ENCODE data around the gene MAPRE2. TPM values are rescaled to one million over a fixed set of nuclear protein-coding genes. Genes with fewer than 3 reads are reported as not detected.

MAPRE2 gene
- total RNA-seq, 1 experiment from 2014 or later, result 2.8 TPM

DNA sequence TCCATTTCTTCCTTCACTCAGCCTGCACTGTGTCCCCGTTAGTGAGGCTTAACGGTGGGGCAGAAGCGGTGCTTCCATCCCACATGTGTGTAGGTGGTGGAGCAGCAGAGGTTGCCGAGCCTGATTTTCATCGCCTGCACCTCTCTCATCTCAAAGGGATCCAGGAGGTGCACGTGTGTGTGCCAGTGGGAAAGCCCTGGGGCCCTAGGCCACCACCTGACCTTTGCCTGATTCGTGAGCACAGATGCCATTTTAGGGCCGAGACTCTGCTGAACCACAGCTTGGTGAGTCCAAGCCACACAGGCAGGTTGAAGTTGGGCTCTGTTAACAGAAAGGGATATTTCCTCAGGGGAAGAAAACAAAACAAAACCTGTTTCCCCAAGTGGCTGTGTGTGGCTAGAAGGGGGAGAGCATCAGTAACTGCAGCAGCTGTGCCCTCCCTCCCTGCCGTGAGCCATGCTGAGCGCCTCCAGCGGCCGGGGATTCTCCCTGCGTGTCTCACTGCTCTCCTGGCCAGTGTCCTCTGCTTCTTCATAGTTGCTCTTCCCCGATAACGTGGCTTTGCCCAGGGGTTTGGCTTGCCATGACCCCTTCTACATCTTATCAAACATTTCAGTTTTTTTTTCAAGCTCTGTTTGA lies 81.5 kb downstream of the MAPRE2 start:
- Histone ChIP-seq H3F3A (ENCODE audit: low read length, unreplicated experiment) (no peaks in the 10 kb centered on the region), H3K79me2 (ENCODE audit: low read length) (no peaks in the 10 kb centered on the region), H3K27ac (ENCODE audit: low read length) (no peak overlapping the region), H3K4me3 (ENCODE audit: low read length) (no peak overlapping the region), H4K20me1 (ENCODE audit: low read length) (no peaks in the 10 kb centered on the region), H3K9ac (ENCODE audit: low read length) (no peak overlapping the region), H3K4me1 (ENCODE audit: insufficient read depth, low read length) (no peaks in the 10 kb centered on the region), H3K9me2 (replicated peaks; ENCODE audit: low read length) (no peaks in the 10 kb centered on the region), H3K27me3 (ENCODE audit: low read length) (no peaks in the 10 kb centered on the region), H3K36me3 (ENCODE audit: low read depth, low read length) (no peaks in the 10 kb centered on the region), H3K9me3 (ENCODE audit: low read length) (no peaks in the 10 kb centered on the region), H3K4me2 (ENCODE audit: low read length) (no peak overlapping the region), H2AFZ (ENCODE audit: low read length) (no peak overlapping the region)
- intact Hi-C loops (cut with micrococcal nuclease), result no loop called here
- ChIA-PET CTCF (no interaction called here), POLR2A (ENCODE audit: unreplicated experiment) (no interaction called here)
- ATAC-seq, result no peak
- no peak for DNase-seq
- TF ChIP-seq, protein P1, sequence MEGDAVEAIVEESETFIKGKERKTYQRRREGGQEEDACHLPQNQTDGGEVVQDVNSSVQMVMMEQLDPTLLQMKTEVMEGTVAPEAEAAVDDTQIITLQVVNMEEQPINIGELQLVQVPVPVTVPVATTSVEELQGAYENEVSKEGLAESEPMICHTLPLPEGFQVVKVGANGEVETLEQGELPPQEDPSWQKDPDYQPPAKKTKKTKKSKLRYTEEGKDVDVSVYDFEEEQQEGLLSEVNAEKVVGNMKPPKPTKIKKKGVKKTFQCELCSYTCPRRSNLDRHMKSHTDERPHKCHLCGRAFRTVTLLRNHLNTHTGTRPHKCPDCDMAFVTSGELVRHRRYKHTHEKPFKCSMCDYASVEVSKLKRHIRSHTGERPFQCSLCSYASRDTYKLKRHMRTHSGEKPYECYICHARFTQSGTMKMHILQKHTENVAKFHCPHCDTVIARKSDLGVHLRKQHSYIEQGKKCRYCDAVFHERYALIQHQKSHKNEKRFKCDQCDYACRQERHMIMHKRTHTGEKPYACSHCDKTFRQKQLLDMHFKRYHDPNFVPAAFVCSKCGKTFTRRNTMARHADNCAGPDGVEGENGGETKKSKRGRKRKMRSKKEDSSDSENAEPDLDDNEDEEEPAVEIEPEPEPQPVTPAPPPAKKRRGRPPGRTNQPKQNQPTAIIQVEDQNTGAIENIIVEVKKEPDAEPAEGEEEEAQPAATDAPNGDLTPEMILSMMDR (conservative IDR thresholded peaks at IDR 0.05; ENCODE audit: low read depth, low read length), result no peak
- no peak for TF ChIP-seq EZH2phosphoT487 (IDR thresholded peaks at IDR 0.05; ENCODE audit: borderline replicate concordance, low read length)
- no peak for TF ChIP-seq EZH2 (IDR thresholded peaks at IDR 0.05; ENCODE audit: low read length, unreplicated experiment)
- no TSS peak for BruUV-seq (replicated peaks)

DNA sequence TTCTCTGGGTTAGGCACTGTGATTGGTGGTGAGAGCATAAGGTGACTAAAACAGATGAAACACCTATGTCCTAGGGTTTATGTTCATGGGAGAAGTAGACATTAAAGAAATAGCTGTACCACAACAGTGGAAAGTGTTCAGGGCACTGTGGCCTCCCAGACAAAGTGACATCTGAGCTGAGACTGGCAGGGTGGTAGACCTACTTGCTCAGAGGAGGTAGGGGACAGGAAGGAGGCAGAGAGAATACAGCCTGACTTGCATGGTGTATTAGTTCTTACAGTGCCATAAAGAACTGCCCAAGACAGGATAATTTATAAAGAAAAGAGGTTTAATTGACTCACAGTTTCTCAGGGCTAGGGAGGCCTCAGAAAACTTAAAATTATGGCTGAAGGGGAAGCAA lies 82.6 kb downstream of the MAPRE2 start:
- H3K9ac ChIP-seq (ENCODE audit: low read length), result no peak overlapping the region
- H3K4me2 ChIP-seq (ENCODE audit: low read length), result no peak overlapping the region
- ATAC-seq (no peak), DNase-seq (no peak)
- ChIA-PET POLR2A (ENCODE audit: unreplicated experiment) (no interaction called here), CTCF (no interaction called here)
- H3K27me3 ChIP-seq (ENCODE audit: low read length), result no peaks in the 10 kb centered on the region
- H3K4me3 ChIP-seq (ENCODE audit: low read length), result no peak overlapping the region
- TF ChIP-seq, protein P1 (conservative IDR thresholded peaks at IDR 0.05; ENCODE audit: low read depth, low read length), result no peak
- TF ChIP-seq EZH2 (IDR thresholded peaks at IDR 0.05; ENCODE audit: low read length, unreplicated experiment) (no peak), EZH2phosphoT487 (IDR thresholded peaks at IDR 0.05; ENCODE audit: borderline replicate concordance, low read length) (no peak)
- no peaks in the 10 kb centered on the region for H3F3A ChIP-seq (ENCODE audit: low read length, unreplicated experiment)
- no peaks in the 10 kb centered on the region for H4K20me1 ChIP-seq (ENCODE audit: low read length)
- H3K27ac ChIP-seq (ENCODE audit: low read length), result no peak overlapping the region
- H3K9me2 ChIP-seq (replicated peaks; ENCODE audit: low read length), result no peaks in the 10 kb centered on the region
- H3K36me3 ChIP-seq (ENCODE audit: low read depth, low read length), result no peaks in the 10 kb centered on the region
- no peaks in the 10 kb centered on the region for H3K4me1 ChIP-seq (ENCODE audit: insufficient read depth, low read length)
- no peaks in the 10 kb centered on the region for H3K9me3 ChIP-seq (ENCODE audit: low read length)
- no peaks in the 10 kb centered on the region for H3K79me2 ChIP-seq (ENCODE audit: low read length)
- intact Hi-C loops (cut with micrococcal nuclease), result no loop called here
- no peak overlapping the region for H2AFZ ChIP-seq (ENCODE audit: low read length)
- BruUV-seq (replicated peaks), result no TSS peak

DNA sequence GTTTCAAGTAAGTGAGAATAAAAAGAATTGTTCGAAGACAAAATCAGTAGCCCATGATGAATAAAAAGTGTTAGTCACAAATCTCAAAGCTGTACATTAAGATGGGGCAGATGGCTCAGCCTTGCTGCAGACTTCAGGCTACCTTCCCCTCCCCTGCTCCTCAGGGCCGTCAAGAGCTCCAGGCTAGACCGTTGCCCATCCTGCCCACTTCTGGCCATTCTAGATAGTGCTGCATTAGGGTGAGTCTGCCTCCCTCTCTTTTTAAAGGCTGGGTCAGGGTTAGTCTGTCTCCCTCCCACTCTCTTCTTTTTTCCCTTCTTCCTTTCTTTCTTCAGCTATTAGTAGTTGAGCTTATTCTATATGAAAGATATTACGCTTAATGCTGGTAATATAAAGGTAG lies 86.0 kb downstream of the MAPRE2 start:
- POLR2A ChIA-PET (ENCODE audit: unreplicated experiment), result no interaction called here
- Histone ChIP-seq H3K4me3 (ENCODE audit: low read length) (no peak overlapping the region), H3K4me2 (ENCODE audit: low read length) (no peak overlapping the region), H3K27me3 (ENCODE audit: low read length) (no peaks in the 10 kb centered on the region), H3K36me3 (ENCODE audit: low read depth, low read length) (no peaks in the 10 kb centered on the region), H3K27ac (ENCODE audit: low read length) (no peak overlapping the region), H3K4me1 (ENCODE audit: insufficient read depth, low read length) (no peaks in the 10 kb centered on the region), H3K79me2 (ENCODE audit: low read length) (no peaks in the 10 kb centered on the region), H3K9me3 (ENCODE audit: low read length) (no peaks in the 10 kb centered on the region), H3F3A (ENCODE audit: low read length, unreplicated experiment) (no peaks in the 10 kb centered on the region), H2AFZ (ENCODE audit: low read length) (no peak overlapping the region), H4K20me1 (ENCODE audit: low read length) (no peaks in the 10 kb centered on the region), H3K9ac (ENCODE audit: low read length) (no peak overlapping the region), H3K9me2 (replicated peaks; ENCODE audit: low read length) (no peaks in the 10 kb centered on the region)
- intact Hi-C loops (cut with micrococcal nuclease), result no loop called here
- BruUV-seq (replicated peaks), result no TSS peak
- TF ChIP-seq, protein P1 (conservative IDR thresholded peaks at IDR 0.05; ENCODE audit: low read depth, low read length), result no peak
- TF ChIP-seq EZH2phosphoT487 (IDR thresholded peaks at IDR 0.05; ENCODE audit: borderline replicate concordance, low read length) (no peak), EZH2 (IDR thresholded peaks at IDR 0.05; ENCODE audit: low read length, unreplicated experiment) (no peak)
- CTCF ChIA-PET, result interaction anchor here (0.6 to 0.7 kb wide), 3 partner anchors 43 to 400 kb away, joined by 3 to 7 read pairs (median 5); no protein-coding TSS in a partner anchor
- DNase-seq (no peak), ATAC-seq (peak; percentile 58; the same call in 1 of the 2 replicates)
